COLO829 (cell line): ENCODE results near the gene ARHGEF12.

Experiments
- DNase-seq: peaks from one replicate; pipeline ENCODE4 v3.0.0; 2012; ENCODE audit warnings: low spot score

The ARHGEF12 gene

DNA sequence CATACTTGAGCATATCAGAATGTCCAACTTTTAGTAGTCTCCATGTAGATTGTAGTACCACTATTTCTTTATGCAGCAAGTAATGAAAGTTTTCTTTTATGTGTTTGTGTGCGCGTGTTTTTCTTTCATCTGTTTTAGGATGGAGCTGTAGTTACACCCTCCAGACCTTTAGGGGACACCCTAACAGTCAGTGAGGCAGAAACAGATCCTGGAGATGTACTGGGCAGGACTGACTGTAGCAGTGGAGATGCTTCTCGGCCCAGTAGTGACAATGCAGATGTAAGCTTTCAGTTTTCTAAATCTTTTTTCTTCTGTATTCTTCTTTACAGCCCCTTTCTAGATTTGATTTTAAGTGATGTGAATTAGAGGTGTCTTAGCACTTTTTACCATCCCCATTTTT, 95.4 kb downstream of the ARHGEF12 start:
- peak; percentile 9 for DNase-seq

DNA sequence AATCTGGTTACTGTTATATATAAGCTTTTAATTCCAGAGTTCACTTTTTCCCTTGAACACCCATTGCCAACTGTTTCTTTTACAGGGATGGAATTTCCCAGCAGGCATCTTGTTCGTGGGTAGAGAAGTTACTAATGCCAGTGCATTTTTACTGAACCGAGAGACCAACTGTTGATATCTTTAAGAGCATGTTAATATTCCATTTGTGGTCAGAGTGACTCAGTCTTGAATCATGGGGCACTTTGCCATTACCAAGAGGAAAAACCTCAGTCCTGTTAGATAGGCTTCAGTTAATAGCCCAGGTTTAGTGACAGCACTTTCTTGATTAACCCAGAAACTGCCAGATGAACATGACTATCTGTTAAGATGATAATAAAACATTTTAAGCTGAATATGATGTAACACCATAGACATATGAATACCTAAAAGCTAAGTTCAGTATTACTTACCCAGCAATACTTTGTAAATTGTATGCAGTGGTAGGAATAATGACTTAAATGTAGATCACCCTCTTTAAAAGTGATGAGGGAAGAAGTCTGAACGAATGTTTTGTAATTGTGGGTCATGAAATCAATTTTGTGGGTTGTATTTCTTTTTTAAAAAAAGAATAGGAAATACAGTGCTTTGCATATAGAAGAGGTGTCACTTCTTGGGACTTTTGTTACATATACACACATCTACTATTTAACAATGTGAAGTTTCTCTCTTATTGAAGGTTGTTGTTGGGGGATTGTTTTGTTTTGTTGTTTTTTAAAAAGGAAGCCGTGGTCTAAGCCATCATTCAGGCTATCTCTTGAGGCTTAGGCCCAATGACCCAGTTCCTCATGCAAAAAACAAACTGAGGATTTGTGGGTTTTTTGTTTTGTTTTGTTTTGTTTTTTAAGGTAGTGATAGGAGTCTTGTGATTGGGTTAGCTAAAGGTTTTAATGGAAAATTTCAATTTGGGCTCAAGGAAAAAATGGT, 96.1 kb downstream of the ARHGEF12 start:
- peak; percentile 72 for DNase-seq

- DNase-seq = no peak
These were observed 105.4 kb downstream of the ARHGEF12 start for GRCh38 chr11:120441592-120441991.

GRCh38 chr11:120442031-120442430, 105.8 kb downstream of the ARHGEF12 start:
- no peak for DNase-seq

DNA sequence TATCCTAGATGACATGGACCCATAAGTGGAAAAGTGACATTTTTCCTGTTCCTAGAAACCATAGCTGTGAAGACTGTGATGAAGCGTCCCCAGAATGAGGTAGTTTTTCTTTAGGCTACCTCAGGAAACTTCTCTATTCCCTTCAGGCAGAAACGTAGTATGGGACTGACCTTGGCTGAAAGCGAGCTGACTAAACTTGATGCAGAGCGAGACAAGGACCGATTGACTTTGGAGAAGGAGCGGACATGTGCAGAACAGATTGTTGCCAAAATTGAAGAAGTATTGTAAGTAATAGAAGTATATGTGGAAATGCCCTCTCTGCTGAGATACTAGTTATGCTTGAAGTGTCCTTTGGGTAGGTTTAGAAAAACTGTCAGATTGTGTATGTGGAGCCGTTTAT, 110.6 kb downstream of the ARHGEF12 start:
- DNase-seq = no peak

- no peak for DNase-seq
These were observed 112.0 kb downstream of the ARHGEF12 start for GRCh38 chr11:120448240-120448639.

DNA sequence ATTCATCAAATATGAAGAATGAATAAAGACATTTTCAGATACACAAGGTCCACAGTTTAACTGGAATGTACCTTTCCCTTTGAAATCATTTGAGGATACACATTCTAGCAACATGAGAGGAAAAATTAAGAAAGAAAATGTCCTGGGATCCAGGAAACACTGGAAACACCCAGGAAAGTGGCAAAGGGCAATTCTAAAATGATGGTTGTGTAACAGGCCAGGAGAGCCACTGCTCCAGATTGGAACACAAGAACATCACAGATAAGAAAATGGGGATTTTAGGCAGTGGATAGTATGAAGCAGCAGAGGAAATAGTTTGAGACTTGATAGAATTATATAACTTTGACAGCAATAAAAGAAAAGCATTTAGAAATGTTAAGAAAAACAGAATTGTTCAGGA, 119.3 kb downstream of the ARHGEF12 start:
- no peak for DNase-seq

GRCh38 chr11:120457996-120458395, 121.8 kb downstream of the ARHGEF12 start:
- DNase-seq = no peak

DNA sequence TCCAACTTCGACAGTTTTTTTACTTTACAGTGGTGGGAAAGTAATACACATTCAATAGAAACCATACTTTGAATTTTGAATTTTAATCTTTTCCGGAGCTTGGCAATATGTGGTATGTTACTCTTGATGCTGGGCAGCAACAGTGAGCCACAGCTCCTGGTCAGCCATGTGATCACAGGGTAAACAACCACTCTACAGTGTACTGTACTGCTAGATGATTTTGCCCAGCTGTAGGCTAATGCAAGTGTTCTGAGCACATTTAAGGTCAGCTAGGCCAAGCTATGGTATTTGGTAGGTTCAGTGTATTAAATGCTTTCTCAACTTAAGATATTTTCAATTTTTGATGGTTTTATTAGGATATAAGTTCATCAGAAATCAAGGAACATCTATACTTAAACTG, 126.6 kb downstream of the ARHGEF12 start:
- DNase-seq = no peak

DNA sequence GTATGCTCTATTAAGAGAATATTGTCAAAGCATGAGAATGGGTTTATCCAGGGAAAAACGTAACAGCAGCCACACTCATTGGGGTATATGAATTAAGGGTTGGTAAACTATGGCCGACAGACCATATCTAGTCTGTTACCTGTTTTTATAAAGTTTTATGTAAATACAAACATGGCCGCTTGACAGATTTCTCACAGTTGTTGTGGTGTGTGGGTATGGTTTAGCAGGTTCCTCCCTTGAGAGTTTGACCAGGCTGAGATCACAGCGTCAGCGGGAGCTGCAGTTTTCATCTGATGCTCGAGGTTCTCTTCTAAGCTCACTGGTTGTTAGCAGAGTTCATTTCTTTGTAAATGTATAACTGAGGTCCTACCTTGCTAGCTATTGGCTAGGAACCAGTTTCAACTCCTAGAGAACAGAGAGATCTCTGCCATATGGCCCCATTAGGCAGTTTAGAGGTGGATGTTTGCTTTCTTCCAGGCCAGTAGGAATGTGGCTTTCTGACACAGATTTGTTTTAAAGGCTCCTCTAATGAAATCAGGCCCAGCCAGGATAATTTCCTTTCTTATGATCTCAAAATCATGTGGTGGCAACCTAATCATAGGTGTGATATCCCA, 129.8 kb downstream of the ARHGEF12 start:
- DNase-seq = no peak

GRCh38 chr11:120467627-120468026, 131.4 kb downstream of the ARHGEF12 start:
- no peak for DNase-seq

DNA sequence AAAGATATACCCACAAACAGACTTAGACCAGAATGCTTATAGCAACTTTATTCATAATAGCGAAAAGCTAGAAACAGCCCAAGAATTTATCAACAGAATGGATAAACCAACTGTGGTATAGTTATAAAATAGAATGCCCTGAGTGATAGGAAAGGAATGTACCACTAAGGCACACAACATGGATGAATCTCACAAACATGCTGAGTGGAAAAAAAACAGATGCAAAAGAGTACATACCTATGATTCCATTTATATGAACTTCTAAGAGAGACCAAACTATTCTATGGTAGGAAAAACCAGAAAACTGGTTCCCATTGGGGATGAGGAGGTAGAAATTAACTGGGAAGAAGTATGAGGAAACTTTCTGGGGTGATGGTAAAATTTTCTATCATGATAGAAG, 134.9 kb downstream of the ARHGEF12 start:
- no peak for DNase-seq

GRCh38 chr11:120471994-120472393, 135.8 kb downstream of the ARHGEF12 start:
- DNase-seq = no peak

GRCh38 chr11:120473503-120473902, 137.3 kb downstream of the ARHGEF12 start:
- no peak for DNase-seq

- no peak for DNase-seq
These were observed 145.9 kb downstream of the ARHGEF12 start for GRCh38 chr11:120482149-120482548.

GRCh38 chr11:120484722-120485121, 148.5 kb downstream of the ARHGEF12 start:
- DNase-seq = no peak

DNA sequence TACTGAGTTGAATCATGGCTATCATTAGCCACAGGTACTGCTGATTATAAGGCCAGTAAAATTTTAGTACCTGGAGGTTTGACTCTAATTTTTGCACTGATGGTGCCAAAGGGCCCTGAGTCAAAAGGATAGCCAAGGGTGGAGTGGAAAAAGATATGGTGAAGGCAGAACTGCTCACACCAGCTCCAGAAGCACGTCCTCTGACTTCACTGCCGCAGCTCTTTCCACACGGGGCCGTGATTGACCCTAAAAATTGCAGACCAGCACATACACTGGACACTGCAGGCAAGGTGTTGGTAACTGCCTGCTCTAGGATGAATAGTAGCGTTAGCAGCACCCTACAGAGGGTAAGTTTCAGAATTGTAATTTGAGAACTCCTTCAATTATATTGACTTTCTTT, 149.9 kb downstream of the ARHGEF12 start:
- DNase-seq = no peak

DNA sequence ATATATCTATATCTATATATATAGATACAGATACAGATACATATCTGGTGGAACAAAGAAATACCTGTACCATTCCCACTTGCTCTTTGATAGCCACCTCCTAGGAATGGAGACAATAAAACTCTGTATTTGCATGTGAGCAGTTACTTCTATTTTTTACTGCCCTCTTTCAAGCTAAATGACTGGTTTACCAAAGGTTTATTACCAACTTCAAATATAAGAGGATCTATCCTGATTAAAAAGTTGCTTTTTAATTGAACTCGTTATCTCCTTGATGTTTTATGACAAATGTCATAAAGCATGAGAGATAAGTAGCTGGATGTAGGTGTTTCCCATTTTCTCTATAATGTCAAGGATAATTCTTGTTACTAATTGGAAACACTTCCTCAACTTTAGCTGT, 153.6 kb downstream of the ARHGEF12 start:
- DNase-seq = no peak

DNA sequence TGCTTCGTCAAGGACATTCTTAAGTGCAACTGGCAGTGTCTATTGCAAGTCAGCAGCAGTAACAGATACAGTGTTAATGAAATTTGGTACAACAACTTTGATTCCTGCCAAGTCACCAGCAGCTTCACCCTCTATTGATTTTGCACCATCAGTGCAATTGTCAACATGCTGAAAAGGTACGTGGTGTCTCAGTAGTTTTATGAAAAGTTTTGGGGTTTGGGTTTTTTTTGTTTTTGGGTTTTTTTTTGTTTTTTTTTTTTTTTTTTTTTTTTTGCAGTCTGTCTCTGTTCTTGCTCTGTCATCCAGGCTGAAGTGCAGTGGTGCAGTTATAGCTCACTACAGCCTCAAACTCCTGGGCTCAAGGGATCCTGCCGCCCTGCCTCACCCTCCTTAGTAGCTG, 156.3 kb downstream of the ARHGEF12 start:
- DNase-seq = no peak

- no peak for DNase-seq
These were observed 158.4 kb downstream of the ARHGEF12 start for GRCh38 chr11:120494595-120494994.

GRCh38 chr11:120499088-120499487, 162.9 kb downstream of the ARHGEF12 start:
- DNase-seq = no peak

GRCh38 chr11:120499859-120500258, 163.6 kb downstream of the ARHGEF12 start:
- DNase-seq = no peak

GRCh38 chr11:120500414-120501071, 164.3 kb downstream of the ARHGEF12 start:
- no peak for DNase-seq
